NB4 (cell line): ENCODE data around the gene OPA1.

Experiments used
- CTCF ChIP-seq: IDR thresholded peaks from one replicate; pipeline ENCODE4 v1.5.1; 2012; ENCODE audit warnings: low read depth, low read length
- POLR2A ChIP-seq: IDR thresholded peaks from 2 replicates; pipeline ENCODE4 v1.6.1; 2011; ENCODE audit warnings: mild to moderate bottlenecking; ENCODE audit not compliant: insufficient read length; ENCODE audit errors: extremely low read depth
- TF ChIP-seq, protein P1 (sequence below): IDR thresholded peaks from 2 replicates; pipeline ENCODE4 v1.6.1; 2011; ENCODE audit warnings: low read depth, low read length

DNA sequence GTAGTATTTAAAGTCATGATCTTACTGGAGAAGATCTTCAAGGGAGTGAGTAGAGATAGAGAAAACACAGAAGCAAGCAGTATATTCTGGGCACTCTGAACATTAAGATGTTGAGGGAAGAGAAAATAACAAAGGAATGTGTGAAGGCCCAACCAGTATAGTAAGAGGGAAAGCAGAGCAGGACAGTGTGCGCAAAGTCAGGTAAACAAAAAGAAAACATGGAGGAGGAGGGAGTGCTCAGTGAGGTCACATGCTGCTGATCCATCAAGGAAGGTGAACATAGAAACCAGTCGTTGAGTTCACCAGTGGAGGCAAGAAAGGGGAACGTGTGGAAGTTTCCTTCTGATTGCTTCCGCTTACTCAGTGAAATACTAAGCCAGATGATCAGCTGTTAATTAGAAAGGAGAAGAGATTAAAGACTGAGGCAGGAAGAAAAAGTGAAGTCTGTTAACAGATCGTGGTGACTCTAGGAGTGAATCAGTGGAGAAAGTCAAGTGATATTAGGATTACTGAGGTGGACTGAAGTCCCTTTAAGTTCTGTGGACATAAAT lies 47.2 kb downstream of the OPA1 start:
- TF ChIP-seq CTCF: no peak
- TF ChIP-seq, protein P1, sequence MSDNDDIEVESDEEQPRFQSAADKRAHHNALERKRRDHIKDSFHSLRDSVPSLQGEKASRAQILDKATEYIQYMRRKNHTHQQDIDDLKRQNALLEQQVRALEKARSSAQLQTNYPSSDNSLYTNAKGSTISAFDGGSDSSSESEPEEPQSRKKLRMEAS: no peak
- no peak for TF ChIP-seq POLR2A
